Measurements from ENCODE around the gene SP8. TPM values are rescaled to one million over a fixed set of nuclear protein-coding genes. Genes with fewer than 3 reads are reported as not detected.

Gene SP8
- total and polyA plus RNA-seq, 9 of the 15 experiments (the other 6 are each of a cell fraction or from before 2014, with no cell fraction given) = 0.04 to 1.2 (median 0.19) TPM

DNA sequence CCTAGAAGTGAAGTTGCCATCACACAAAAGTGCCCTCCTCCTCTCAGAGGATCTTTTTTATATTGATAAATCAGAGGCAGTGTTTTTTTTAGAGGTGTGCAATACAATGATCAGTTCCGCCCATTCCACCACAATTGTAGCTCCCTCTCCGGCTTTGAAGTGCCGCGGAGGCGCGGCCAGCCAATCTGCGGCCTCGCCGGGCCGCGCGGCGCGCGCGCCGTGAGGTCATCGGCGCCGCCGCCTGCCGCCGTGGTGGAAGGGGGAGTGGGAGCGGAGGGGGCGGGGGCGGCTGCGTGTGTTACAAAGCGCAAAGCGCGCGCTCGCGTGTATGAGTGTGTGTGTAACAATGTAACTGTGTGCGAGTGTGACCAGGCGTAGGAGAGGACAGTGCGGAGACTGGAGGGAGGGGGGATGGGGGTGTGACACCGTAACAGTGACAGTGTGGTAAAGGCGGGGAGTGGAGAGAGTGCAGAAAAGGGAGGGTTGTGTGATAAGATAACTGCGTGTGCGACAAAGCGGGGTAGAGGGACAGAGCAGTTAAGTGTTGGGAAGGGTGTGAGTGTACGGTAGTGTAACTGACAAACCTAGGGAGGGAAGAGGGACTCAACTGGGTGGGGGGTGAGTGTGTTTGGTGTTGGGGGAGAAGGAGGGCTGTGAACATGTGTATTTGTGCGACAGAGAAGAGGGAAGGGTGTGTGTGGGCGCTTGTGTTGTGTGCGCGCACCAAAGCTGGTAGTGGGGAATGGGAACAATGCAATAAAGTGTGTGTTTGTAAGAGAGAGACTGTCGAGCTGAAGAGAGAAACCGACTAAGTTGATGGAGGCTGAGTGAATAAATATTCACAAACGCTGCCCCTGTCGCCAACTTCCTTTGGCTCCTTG lies at the start of gene SP8 (continued):
- TF ChIP-seq CBFB (CRISPR knock-in tag; IDR thresholded peaks at IDR 0.05) (no peak), ARNT (IDR thresholded peaks at IDR 0.05) (0 out of 4 replicates have a peak, but pooled peaks of 1 of the 2 experiments have one; percentile 57), NFE2L1 (tag; IDR thresholded peaks at IDR 0.05; ENCODE audit: borderline replicate concordance, low read depth) (no peak), HEY1 (CRISPR knock-in tag; IDR thresholded peaks at IDR 0.05; ENCODE audit: borderline replicate concordance) (no peak), HLTF (IDR thresholded peaks at IDR 0.05) (peak; percentile 93), MTF1 (CRISPR knock-in tag; IDR thresholded peaks at IDR 0.05; ENCODE audit: borderline replicate concordance) (no peak), NFRKB (IDR thresholded peaks at IDR 0.05; ENCODE audit: low read depth) (peak; percentile 69; the same call in 1 of the 2 replicates), MYBL2 (IDR thresholded peaks at IDR 0.05; ENCODE audit: low read depth) (no peak), MYBL2 (CRISPR knock-in tag; IDR thresholded peaks at IDR 0.05; ENCODE audit: borderline replicate concordance) (no peak), RCOR1 (IDR thresholded peaks at IDR 0.05; ENCODE audit: borderline replicate concordance in 1 of 2, low read depth in 2 of 2, low read length in 2 of 2) (no peak), ZC3H8 (IDR thresholded peaks at IDR 0.05) (no peak), HIVEP1 (CRISPR knock-in tag; IDR thresholded peaks at IDR 0.05) (no peak), RBFOX2 (IDR thresholded peaks at IDR 0.05; ENCODE audit: low read depth, low read length) (peak; percentile 66), SAP30 (IDR thresholded peaks at IDR 0.05; ENCODE audit: borderline replicate concordance, insufficient read depth, low read depth, low read length, poor library complexity, severe bottlenecking) (peak; percentile 18), PHF8 (IDR thresholded peaks at IDR 0.05; ENCODE audit: borderline replicate concordance, low read length) (peak; percentile 65; the same call in 1 of the 2 replicates), HCFC1 (IDR thresholded peaks at IDR 0.05; ENCODE audit: low read depth, low read length) (peak; percentile 34; the same call in 1 of the 2 replicates), MYC (IDR thresholded peaks at IDR 0.05; ENCODE audit: low read depth, low read length) (peak; percentile 37; the same call in 1 of the 2 replicates), MYC (CRISPR knock-in tag; IDR thresholded peaks at IDR 0.05; ENCODE audit: borderline replicate concordance, low read depth) (no peak), NFIX (CRISPR knock-in tag; IDR thresholded peaks at IDR 0.05; ENCODE audit: low read depth) (no peak), TCF3 (CRISPR knock-in tag; IDR thresholded peaks at IDR 0.05) (peak; percentile 8; the same call in 1 of the 2 replicates)
- TF ChIP-seq, protein P1, sequence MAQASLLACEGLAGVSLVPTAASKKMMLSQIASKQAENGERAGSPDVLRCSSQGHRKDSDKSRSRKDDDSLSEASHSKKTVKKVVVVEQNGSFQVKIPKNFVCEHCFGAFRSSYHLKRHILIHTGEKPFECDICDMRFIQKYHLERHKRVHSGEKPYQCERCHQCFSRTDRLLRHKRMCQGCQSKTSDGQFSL (CRISPR knock-in tag; IDR thresholded peaks at IDR 0.05) = no peak
- TF ChIP-seq, protein P1 (tag; IDR thresholded peaks at IDR 0.05) = peak in 1 of 2 experiments; percentile 61; a peak in 1 of 4 replicates
- TF ChIP-seq, protein P2, sequence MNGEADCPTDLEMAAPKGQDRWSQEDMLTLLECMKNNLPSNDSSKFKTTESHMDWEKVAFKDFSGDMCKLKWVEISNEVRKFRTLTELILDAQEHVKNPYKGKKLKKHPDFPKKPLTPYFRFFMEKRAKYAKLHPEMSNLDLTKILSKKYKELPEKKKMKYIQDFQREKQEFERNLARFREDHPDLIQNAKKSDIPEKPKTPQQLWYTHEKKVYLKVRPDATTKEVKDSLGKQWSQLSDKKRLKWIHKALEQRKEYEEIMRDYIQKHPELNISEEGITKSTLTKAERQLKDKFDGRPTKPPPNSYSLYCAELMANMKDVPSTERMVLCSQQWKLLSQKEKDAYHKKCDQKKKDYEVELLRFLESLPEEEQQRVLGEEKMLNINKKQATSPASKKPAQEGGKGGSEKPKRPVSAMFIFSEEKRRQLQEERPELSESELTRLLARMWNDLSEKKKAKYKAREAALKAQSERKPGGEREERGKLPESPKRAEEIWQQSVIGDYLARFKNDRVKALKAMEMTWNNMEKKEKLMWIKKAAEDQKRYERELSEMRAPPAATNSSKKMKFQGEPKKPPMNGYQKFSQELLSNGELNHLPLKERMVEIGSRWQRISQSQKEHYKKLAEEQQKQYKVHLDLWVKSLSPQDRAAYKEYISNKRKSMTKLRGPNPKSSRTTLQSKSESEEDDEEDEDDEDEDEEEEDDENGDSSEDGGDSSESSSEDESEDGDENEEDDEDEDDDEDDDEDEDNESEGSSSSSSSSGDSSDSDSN (IDR thresholded peaks at IDR 0.05; ENCODE audit: borderline replicate concordance in 1 of 2, low read depth in 2 of 2, low read length in 2 of 2) = no peak
